GM12873 (cell line): ENCODE data around the gene VAMP8.

Source experiments
- CTCF ChIP-seq: IDR thresholded peaks from 2 replicates; pipeline ENCODE4 v1.5.1; 2012; ENCODE audit warnings: low read depth, mild to moderate bottlenecking, moderate library complexity, low read length, control low read depth; ENCODE audit not compliant: insufficient read depth; ENCODE audit errors: missing control alignments

The VAMP8 gene

GRCh38 chr2:85541753-85542457 is 35.5 kb upstream of the VAMP8 start:
- TF ChIP-seq CTCF, result no peak

GRCh38 chr2:85542777-85543176 is 34.6 kb upstream of the VAMP8 start:
- no peak for TF ChIP-seq CTCF

- TF ChIP-seq CTCF, result no peak
Observed at GRCh38 chr2:85545780-85546240, 31.6 kb upstream of the VAMP8 start.

GRCh38 chr2:85547089-85547858 is 30.1 kb upstream of the VAMP8 start:
- TF ChIP-seq CTCF, result no peak

GRCh38 chr2:85547859-85548607 is 29.4 kb upstream of the VAMP8 start:
- no peak for TF ChIP-seq CTCF

GRCh38 chr2:85548608-85548900 is 28.8 kb upstream of the VAMP8 start:
- TF ChIP-seq CTCF, result no peak

GRCh38 chr2:85549095-85549494 is 28.3 kb upstream of the VAMP8 start:
- TF ChIP-seq CTCF, result no peak
